ENCODE measurements around the gene PPBP.

Gene PPBP, protein sequence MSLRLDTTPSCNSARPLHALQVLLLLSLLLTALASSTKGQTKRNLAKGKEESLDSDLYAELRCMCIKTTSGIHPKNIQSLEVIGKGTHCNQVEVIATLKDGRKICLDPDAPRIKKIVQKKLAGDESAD

DNA sequence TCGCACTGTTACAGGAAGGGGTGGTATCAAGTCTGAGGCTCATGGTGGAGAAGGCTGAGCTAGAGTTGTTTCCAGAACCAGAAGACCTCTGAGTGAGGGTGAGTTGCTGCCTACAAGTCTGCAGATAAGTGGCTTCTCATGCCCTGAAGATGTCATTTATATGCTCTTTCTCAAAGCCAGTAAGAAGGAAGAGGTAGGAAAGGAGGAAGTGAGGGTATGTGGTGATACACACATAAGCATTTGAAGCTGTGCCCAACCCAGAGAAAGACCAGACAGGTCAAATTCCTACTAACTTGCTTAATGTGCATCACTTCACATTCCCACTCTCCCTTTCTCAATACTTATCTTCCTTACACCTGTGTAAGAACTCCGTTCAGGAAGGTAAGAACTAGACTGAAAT, at the start of gene PPBP:
Gene PPBP (minus strand): TSS at position 130 of the 400 bp plus-strand sequence. CDS start 87 bp downstream, at position 43.
- DNase-seq (ENCODE audit: low read depth), result no peak

DNA sequence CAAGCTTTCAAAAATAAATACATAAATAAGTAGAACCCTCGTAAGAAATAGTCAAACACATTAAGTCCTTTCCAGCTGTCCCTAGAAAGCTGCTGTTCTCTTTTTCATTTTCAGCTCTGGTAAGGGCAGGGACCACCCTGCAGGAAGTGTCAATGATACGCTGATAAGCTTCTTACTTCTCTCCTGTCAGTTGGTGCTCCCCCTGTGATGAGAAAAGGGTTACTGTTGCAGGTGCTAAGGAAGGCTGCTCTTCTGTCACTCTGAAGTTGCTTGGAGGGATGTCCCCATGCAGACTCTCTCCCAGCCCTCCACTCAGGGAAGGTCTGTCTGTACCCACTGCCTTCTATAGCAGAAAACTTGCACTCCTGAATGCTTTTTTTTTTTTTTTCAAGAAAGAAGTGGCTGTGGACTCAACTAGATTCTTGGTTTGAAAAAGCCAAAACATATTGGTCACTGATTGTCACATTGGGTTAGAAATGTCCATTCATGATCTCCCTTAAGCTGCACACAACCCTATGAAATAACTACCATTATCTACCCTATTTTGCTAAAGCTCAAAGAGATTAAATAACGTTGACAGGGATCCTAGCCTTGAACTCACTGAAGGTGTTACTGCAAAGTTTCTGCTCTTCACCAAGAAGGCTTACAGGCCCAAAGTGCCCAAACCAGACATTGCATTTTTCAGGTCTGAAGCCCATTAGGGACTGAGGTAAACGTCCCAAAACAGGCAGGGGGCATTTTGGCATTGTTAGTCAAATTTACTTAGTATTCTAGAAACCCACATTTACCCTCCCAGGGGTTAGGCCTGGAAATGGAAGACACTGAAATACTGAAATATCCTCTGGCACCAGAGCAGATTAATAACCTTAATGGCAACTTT, 49.3 kb upstream of the PPBP start:
- DNase-seq (ENCODE audit: low read depth), result no peak

DNA sequence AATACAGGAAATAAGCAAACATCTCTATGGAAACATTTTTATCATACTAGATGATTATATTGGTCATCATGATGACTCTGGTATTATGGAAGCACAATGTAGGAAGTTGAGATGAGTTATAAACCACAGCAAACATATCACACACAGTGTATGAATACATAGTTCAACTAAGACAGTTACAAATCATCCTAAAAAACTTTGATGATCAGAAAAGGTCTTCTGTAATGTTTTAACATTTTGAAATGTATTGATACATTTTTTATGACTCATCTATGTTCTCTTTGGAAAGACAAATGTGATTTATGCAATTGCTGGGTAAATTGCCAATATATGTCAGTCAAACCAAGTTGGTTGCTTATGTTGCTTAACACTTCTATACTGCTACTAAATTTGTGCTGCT, 45.7 kb upstream of the PPBP start:
- DNase-seq (ENCODE audit: low read depth), result peak; percentile 82

DNA sequence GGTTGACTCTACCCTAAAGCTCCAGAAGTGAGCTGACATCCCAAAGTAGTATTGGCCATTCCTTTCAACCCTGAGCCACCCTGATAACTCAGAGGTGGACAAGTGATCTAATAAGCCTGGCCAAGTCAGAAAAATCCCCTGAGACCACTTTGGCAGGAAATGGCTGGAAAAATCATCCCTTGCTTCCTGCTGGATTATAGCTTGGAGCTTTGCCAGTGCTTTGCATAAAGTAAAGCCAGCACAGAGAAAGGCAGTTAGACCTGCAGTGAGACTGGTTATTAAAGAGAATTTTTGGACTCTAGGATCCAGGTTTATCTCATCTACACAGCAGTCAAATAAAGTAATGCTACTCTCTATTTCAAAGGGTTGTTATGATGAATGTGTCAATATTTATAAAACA, 44.1 kb upstream of the PPBP start:
- DNase-seq (ENCODE audit: low read depth), result no peak

DNA sequence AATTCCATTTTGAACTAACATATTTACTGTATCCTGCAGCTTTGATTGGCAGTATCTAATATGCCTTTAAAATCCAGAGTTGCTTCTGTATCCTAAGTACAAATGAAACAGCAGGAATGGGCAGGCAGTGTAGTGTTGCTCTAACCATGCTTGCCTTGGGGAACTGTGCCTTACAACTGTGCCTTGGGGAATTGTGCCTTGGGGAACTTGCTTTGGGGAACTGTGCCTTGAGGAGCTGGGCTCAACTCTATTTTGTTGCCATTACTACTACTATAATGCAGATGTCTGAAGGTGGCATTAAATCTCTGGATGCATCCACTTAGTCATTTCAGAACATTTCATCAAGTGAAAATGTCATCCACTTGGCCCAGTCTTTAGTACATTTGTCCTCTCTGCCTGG, 43.6 kb upstream of the PPBP start:
- DNase-seq (ENCODE audit: low read depth), result no peak

DNA sequence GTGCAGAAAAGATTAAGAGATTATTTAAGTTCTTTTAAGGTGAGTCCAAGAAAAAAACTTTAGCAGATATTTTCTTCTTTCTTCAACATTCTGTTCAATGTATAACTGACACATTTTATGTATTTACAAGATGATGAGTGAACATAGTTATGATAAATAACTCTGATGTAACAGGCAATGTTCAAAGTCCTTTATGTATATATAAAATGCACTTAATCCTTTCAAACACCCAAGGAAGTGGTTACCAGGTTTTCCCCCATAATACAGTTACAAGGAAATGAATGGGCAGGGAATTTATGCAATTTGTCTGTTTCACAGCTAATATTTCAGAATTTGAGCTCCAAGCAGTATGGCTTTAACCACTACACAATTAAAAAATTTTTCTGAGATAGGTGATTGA, 42.3 kb upstream of the PPBP start:
- DNase-seq (ENCODE audit: low read depth), result no peak

DNA sequence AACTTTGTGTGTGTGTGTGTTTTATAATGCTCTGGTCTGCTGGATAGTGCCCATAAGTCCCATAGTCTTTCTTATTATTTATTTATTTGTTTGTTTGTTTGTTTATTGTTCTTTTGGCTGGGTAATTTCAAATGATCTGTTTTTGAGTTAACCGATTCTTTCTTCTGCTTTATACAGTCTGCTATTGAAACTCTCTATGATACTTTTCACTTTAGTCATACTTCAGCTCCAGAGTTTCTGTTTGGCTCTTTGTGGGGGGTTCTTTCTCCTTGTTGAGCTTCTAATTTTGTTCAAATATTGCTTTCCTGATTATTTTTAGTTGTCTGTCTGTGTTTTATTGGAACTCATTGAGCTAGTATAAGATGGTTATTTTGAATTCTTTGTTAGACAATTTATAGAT, 40.5 kb upstream of the PPBP start:
- DNase-seq (ENCODE audit: low read depth), result no peak

DNA sequence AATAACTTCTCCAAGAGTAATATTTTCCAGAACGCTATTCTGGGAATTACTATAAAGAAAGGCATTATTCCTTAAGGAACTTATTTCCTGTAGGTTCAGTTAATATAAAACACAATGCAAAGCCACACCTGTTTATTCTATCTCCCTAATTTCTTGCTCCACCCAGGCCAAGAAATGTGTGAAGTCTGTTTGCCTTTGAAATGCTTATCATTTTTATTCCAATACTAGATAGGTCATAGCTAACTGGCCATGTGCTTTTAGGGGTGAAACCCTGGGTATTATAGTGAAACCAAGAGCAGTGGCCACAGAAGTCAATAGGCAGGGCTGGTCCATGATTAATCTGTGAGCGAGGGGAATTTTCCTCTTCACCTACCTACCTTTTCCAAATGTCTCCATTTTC, 35.7 kb upstream of the PPBP start:
- no peak for DNase-seq (ENCODE audit: low read depth)

DNA sequence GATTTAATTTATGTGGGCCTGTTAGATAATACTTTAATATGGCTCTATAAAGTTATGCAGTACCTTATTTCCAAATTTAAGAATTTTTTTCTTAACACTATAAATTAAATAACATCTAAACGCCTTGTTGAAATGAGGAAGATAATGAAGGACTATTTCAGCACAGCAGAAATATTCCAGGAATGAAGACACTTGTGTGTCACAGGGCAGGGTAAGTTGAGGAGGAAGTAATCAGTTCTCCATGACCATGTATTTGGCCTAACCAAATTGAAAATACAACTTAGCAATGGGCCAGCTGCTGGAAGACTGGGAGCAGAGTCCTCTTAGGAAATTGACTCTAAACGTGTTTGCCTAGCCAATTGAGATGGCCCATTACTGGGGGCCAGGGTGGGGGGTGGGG, 33.6 kb upstream of the PPBP start:
- DNase-seq (ENCODE audit: low read depth), result no peak

DNA sequence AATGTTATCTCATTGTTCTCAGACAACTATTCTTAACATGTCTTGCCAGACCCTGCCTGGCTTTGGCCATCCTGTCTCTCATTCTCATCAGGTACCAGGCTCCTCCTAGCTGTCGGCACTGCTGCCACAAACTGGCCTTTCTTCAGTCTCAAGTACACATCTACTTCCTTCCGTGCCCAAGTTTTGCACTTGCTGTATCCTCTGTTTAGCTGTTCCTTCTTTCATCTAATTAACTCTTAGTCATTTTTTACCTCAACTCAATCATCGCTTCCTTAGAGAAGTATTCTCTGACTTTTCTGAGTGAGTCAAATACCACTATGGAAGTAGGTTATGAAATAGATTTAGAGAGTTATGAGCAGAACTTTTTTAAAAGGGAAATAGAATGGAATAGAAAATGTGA, 30.8 kb upstream of the PPBP start:
- DNase-seq (ENCODE audit: low read depth), result no peak

DNA sequence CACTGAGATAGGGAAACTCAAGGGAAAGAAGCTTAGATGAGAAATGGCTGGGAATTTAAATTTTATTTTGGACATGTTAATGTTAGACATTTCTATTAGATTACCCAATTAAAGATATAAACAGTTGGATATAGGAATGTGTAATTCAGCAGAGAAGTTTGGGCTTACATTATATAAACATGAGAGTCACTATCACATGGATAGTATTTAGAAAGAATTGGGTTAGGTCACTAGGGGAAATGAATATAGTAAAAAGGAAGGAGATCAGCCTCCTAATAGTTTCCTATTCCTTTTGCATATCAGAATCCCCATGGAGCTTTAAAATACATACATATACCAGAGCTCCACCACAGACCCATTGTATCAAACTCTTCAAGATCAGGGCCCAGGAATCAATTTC, 30.1 kb upstream of the PPBP start:
- no peak for DNase-seq (ENCODE audit: low read depth)

DNA sequence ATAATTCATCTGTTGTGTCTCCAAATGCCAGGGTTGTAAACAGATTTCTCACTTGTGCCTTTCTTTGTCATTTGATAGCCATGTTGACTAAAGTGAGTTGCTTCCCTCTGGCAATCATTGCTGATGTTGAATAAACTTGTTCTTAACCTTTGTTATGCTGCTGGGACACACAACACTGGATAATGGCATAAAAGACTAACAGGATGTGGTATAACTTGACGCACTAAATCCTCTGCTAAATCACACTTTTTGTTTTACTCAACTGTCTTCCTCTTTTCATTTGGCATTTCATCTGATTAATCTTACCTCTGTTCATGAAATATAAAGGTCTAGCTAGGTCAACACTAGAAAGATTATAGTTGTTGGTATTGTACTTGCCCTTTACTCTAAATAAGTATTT, 28.1 kb upstream of the PPBP start:
- no peak for DNase-seq (ENCODE audit: low read depth)

DNA sequence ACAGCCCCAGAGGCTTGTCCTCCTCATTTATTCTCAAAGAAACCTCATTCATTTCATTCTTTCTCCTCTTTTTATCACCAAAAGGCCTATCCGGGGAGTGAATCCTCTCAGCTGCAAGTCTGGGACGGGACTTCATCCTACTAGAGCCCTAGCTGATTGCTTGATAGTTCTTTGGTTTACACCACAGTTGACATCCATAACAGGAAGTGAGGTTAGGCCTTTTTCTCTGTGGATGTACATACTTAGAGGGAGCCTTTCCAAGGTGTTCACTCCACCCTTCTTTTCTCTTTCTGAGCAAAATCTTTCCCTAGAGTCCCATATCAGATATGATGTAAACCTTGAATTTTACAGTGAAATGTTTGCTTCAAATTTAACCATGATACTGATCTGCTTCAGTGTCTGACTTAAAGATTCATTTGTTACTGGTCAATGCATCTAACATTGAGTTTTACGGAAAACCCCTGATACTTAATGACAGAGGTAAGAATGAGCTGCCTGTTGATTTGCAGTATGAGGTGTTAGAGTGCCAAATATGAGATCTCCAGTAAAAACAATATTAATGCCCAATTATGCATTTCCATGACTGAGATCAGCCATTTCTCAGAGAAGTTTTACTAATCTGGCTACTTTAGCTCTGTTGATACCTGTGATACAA, 27.3 kb upstream of the PPBP start:
- DNase-seq (ENCODE audit: low read depth), result no peak

DNA sequence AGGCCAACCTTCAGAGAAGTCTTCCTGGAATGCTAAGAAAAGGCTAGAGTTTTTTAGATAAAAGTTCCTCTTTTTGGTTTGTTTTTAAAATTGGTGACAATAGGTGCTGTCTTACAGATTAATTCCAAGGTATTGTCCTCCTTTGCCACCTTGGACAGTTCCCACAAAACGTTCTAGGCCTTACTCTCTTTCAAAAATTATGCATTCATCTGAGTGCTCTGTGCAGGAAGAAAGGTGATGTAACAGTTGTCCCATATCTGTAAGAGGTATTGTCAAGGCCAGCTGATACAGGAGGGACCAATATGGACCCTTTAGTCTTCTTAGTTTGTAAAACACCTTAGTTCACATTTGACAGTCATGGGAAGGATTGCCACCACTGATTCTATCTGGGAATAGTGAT, 26.3 kb upstream of the PPBP start:
- DNase-seq (ENCODE audit: low read depth), result no peak

DNA sequence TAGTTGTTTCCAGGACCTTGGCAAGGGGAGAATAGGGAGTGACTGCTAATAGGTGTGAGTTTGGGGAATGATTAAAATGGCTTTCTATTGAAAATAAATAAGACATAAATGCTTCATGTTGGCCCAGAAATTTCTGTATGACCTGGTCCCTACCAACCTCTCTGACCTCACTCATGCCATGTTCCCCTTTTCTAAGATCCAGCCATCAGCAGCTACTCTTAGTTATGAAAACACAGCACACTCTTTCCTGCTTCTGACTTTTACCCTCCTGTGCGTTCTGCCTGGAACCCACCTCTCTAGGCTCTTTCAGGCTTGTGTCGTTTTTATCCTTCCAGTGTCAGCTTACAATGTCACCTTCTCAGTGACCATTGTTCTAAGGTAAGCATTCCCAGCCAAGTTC, 25.3 kb upstream of the PPBP start:
- no peak for DNase-seq (ENCODE audit: low read depth)

DNA sequence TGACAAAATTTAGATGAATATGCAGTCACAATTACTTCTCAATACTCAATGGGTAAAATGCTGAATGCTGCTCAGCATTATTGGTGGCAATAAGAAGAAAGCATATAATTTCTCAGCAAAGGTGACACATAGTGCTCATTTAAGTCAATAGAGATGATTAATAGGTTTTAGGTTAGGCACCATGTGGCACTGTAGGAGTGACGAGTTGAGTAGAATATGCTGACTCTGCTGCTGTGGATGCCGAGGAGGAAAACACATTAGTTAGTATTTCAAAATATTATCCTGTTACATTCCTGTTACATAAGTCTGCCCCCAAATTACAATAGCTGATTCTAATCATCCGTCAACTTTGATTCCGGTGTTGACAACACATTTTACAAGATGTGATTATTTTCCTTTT, 24.1 kb upstream of the PPBP start:
- no peak for DNase-seq (ENCODE audit: low read depth)

DNA sequence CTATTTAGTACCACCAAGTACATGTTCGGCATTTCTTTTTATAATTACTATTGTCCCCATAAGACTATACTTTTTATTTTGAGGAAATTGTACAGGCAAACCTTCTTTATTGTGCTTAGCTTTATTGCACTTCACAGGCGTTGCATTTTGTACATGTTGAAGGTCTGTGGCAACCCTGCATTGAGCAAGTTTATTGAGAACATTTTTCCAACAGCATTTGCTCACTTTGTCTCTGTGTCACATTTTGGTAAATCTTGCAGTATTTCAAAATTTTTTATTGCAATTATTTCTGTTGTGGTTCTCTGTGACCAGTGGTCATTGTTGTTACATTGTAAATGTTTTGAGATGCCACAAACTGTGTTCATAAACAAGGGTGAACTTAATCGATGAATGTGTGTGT, 21.3 kb upstream of the PPBP start:
- DNase-seq (ENCODE audit: low read depth), result no peak

DNA sequence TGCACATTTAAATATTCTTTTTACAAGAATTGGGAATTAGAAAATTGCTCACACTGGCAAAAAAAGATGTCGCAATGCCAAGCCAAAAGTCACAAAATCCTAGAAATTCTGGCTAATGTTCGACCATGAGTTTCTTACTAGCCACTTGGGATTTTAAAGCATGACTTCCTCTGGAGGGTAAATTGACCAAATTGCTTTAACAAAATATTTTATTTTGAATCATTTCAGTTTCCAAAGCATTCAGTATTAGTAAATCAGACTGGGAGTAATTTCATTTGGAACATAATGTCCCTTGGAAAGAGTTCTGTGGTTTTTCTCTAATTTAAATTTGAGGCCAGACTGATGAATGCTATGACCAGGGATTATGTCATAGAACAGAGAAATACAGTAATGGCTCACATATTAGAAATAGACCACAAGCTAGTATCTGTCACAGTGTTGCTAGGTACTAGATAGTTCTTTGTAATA, 18.1 kb upstream of the PPBP start:
- DNase-seq (ENCODE audit: low read depth), result peak; percentile 15

DNA sequence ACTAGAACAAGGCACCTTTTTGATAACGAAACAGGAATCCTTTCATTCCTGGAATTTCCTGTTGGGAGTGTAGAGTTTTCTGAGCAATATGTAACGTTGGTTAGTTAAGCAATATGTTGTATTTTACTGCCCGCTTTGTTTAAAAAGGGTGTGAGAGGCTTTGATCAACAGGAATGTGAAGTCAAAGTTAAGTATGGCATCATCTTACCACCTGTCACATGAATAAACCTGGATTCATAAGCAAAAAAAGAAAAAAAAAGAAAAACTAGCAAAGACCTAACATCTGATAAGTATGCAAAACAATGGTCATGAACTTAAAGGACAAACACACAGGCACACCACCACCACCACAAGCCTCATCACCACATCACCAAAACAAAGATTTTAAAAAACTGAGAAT, 17.5 kb upstream of the PPBP start:
- DNase-seq (ENCODE audit: low read depth), result no peak

DNA sequence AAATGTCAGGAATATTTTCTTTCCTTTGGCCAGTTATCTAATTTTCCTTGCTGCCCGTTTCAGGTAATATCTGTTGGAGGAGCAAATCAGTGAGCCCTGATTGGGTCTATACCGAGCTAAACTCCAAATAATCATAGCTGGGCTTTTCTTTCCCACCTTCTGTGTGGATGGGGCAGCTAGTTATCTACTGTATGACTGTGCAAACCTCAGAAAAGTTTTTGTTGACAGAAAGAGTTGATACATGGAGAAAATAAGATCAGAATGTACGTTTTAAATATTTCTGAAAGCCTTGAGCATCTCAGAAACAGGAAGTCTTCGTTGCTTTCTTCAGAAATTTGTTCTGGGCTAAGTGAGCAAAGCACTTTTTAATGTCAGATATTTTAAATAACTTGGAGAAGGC, 16.7 kb upstream of the PPBP start:
- no peak for DNase-seq (ENCODE audit: low read depth)

DNA sequence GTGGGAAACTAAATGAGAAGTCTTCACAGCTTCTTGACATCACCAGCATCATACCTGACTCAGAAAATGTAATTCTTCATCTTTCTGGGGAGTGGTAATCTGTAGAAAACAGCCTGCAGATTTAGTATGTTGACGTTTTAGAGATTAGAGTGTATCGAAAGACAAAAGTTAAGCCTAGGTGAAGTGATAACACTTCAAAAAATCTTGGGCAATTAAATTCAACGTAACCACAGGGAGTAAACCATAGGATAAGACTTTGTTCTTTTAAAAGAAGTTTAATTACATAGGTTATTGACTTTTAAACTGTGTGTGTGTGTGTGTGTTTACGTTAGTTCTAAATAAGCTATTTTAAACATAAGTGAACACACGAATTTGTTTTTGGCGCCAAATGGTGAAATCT, 12.3 kb upstream of the PPBP start:
- DNase-seq (ENCODE audit: low read depth), result no peak

DNA sequence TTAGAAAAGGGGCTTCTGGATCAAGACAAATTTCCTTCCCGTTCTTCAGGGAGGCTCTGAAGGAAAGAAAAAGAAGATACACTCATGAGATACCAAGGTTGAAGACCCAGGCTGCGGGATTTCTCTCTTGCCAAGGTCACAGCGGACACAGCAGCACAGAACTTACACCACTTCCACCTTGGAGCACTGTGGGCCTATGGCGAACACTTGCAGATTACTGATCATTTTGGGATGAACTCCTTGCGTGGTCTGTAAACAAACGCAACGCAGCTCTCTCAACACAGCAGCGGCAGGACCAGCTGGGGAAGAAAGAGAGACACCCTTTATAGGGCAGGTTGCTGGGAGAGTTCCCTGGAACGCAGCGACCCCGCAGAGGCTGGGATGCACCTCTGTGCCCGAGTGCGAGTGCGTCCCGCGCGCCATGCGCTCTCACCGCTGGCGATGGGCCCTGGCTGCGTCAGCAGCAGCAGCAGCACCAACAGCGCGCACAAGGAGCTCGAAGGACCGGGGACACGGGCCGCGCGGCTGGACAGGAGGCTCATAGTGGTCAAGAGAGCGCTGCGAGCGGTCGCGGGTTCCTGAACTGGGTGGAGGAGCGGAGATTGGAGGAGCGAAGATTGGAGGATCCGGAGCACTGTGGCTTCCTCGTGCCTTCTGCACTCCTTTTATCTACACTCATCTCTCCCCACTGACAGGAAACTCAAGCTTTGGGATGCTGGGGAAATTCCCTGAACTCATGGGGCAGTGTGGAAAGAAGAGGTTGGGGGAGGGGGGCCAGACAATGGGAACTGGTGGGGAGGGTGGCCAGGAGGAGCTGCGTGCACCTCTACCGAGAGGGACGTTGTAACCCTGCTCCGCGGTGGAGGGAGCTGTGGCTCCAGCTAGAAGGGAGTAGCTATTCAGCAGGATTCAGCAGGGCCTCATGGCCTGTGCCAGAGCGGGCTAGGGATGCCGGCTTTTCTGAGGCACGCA, 10.3 kb upstream of the PPBP start, which contains the start of gene CXCL5:
Gene CXCL5 (minus strand): TSS at position 638 of the 972 bp plus-strand sequence. CDS start 96 bp downstream, at position 542.
- DNase-seq (ENCODE audit: low read depth), result no peak
